Suprapubic skin (tissue), 4 donors: ENCODE results near the gene GNB1L. TPM values are rescaled to one million over a fixed set of nuclear protein-coding genes. Genes with fewer than 3 reads are reported as not detected.
"Not testable (repeated sequence)": the region's sequence is repeated elsewhere in the genome, so short reads cannot be mapped to it uniquely, and the experiment has no call there.

Source experiments
- DNase-seq, 2 donors: peaks; one replicate each; pipeline ENCODE4 v3.0.0-alpha.2; 2019; ENCODE audit warnings: low spot score in 2 of 2
- H3K27ac ChIP-seq: fragments of 200-600 bp; sonication (generic); one replicate; pipeline ENCODE4 v1.5.1; 2019
- H3K27me3 ChIP-seq: fragments of 200-600 bp; sonication (generic); one replicate; pipeline ENCODE4 v1.5.1; 2019
- H3K36me3 ChIP-seq: fragments of 200-600 bp; sonication (generic); one replicate; pipeline ENCODE4 v1.5.1; 2019
- H3K4me1 ChIP-seq: fragments of 200-600 bp; sonication (generic); one replicate; pipeline ENCODE4 v1.5.1; 2019
- H3K4me3 ChIP-seq: fragments of 200-600 bp; sonication (generic); one replicate; pipeline ENCODE4 v1.5.1; 2019; ENCODE audit warnings: mild to moderate bottlenecking
- H3K9me3 ChIP-seq: fragments of 200-600 bp; sonication (generic); one replicate; pipeline ENCODE4 v1.5.1; 2019
- EP300 ChIP-seq: sonication (generic); formaldehyde crosslinking; IDR thresholded peaks from one replicate; pipeline ENCODE4 v1.6.1; 2017; ENCODE audit warnings: antibody characterized with exemption
- POLR2A ChIP-seq, 2 donors: fragments of 450-650 bp; IDR thresholded peaks; one replicate each; pipeline ENCODE4 v1.6.1; 2017; ENCODE audit warnings: antibody characterized with exemption in 2 of 2, mild to moderate bottlenecking in 2 of 2, moderate library complexity in 2 of 2
- POLR2AphosphoS5 ChIP-seq, 3 donors: sonication (generic); formaldehyde crosslinking; IDR thresholded peaks; one replicate each; pipeline ENCODE4 v1.6.1; 2017; ENCODE audit warnings: antibody characterized with exemption in 3 of 3
- WGBS: methylation state at CpG from one replicate; pipeline ENCODE4 v1.1.5; 2018; 5-methylcytosine and 5-hydroxymethylcytosine counted together
- total RNA-seq, 4 donors: library from RNA; depleted of rRNA; stranded (reverse); fragments of >200 nt; gene quantifications; one replicate each; pipeline ENCODE4 v1.1.0, GENCODE V29; 2016
- TF ChIP-seq, protein P1 (sequence below), 2 donors: fragments of 200-600 bp in 1 of 2; fragments of 450-650 bp in 1 of 2; sonication (generic) in 1 of 2; IDR thresholded peaks; one replicate each; pipeline ENCODE4 v1.5.1; 2016 to 2019; ENCODE audit warnings: antibody characterized with exemption in 2 of 2, mild to moderate bottlenecking in 1 of 2, moderate library complexity in 1 of 2

GNB1L gene
- total RNA-seq, 4 donors from 2014 or later = 6.3 to 14.6 (median 10.9) TPM

DNA sequence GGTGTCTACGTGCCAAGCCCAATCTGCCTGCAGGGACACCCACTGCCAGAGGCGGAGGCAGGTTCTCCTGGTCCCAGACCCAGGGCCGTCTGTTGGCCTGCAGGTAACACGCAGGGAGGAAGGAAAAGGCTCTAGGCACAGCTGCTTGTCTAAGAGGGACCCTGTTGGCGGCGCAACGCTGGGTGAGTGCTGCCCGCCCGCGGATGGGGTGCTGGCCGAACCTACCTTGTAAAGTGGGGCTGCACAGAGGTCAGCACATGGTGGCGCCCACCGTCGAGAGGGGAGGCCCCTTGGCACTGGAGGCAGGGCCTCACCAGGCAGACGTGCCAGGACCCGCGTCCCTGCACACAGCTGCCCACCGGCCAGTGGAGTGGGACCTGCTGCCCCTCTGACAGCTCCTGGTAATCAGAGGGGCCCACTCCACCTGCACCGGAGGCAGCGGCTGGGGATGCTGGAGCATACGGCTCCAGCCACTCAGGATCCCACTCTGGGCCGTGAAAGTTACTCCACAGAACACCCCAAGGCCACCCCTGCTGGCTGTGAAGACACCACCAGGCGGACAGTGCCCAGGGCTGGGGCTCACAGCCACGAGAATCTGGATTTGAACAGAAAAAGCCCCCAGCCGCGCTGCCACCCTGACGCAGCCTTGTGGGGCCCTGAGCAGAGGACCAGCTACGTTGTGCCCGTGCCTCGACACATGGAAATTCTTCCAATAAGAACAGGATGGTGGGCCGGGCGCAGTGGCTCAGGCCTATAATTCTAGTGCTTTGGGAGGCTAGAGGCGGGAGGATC, 70.1 kb downstream of the GNB1L start:
- Histone ChIP-seq H3K4me3 (no peak overlapping the region), H3K9me3 (no peaks in the 10 kb centered on the region), H3K27ac (no peak overlapping the region), H3K36me3 (peaks cover 23% of the 10 kb centered on the region), H3K27me3 (no peaks in the 10 kb centered on the region), H3K4me1 (no peaks in the 10 kb centered on the region)
- WGBS = 95% methylated on average over 14 of the region's 33 CpGs
- DNase-seq = no peak
- no peak for TF ChIP-seq POLR2A (IDR thresholded peaks at IDR 0.05)
- TF ChIP-seq POLR2AphosphoS5 (IDR thresholded peaks at IDR 0.05) = no peak
- TF ChIP-seq, protein P1, sequence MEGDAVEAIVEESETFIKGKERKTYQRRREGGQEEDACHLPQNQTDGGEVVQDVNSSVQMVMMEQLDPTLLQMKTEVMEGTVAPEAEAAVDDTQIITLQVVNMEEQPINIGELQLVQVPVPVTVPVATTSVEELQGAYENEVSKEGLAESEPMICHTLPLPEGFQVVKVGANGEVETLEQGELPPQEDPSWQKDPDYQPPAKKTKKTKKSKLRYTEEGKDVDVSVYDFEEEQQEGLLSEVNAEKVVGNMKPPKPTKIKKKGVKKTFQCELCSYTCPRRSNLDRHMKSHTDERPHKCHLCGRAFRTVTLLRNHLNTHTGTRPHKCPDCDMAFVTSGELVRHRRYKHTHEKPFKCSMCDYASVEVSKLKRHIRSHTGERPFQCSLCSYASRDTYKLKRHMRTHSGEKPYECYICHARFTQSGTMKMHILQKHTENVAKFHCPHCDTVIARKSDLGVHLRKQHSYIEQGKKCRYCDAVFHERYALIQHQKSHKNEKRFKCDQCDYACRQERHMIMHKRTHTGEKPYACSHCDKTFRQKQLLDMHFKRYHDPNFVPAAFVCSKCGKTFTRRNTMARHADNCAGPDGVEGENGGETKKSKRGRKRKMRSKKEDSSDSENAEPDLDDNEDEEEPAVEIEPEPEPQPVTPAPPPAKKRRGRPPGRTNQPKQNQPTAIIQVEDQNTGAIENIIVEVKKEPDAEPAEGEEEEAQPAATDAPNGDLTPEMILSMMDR (IDR thresholded peaks at IDR 0.05) = no peak
- TF ChIP-seq EP300 = no peak

DNA sequence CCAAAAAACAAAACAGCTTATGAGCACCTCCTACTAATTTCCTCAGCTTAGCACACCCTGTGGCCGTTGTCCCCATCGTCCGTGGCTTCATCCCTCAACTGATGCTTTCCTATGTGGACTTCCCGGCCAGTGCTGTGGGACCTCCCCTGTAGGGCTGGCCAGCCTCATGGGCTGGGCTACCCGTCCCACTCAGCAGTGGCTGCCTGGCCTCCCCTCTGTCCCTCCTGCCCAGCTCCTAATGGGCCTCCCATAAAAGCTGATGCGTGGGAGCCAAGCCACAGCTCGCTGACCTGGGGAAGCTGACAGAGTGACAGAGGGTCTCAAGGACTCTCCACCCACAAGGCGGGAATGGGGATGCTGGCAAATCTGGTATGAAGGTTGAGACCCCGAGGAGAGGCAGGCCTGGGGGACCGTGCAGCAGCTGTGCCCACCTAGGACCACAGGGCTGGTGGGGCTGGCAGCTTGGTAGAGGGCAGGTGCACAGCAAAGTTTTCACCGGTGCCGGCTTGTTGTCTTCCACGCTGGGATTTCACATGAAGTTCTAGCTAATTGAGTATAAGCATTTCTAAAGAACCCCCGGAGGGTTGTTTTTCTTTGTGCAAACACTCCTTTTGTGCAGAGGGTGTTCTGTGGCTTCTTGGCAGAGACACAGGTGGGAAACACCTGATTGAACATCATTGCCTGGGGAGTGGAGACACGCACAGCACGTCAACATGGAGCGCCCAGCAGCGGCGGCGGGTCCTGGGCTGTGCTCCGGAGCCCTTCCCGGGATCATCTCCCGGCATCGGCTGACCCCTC, 70.9 kb downstream of the GNB1L start:
- no peaks in the 10 kb centered on the region for H3K4me1 ChIP-seq
- no peaks in the 10 kb centered on the region for H3K9me3 ChIP-seq
- TF ChIP-seq EP300 = no peak
- TF ChIP-seq POLR2AphosphoS5 (IDR thresholded peaks at IDR 0.05) = no peak
- no peak for TF ChIP-seq POLR2A (IDR thresholded peaks at IDR 0.05)
- TF ChIP-seq, protein P1 (IDR thresholded peaks at IDR 0.05) = no peak
- DNase-seq = no peak
- H3K27ac ChIP-seq = no peak overlapping the region
- H3K4me3 ChIP-seq = no peak overlapping the region
- H3K27me3 ChIP-seq = no peaks in the 10 kb centered on the region
- peaks cover 20% of the 10 kb centered on the region for H3K36me3 ChIP-seq
- WGBS = 82% methylated on average over 19 of the region's 24 CpGs

DNA sequence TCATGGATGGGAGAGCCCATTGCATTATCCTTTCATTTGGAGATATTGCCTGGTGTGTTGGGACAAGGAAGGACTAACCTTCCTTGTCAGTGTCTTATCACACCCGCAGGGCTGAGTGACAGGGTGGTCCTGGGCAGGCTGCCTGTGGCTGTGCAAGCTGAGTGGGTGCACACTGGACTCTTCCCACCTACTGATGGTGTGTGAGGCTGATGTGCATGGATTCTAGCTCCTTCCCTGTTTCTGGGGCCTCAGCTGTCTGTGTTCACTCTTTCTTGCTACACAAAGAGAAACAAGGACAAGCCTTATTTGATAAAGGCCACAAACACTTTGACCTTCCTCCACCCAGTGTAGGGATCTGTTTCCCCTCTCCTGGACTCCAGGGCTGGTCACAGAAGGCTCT, 72.1 kb downstream of the GNB1L start:
- Histone ChIP-seq H3K36me3 (peaks cover 10% of the 10 kb centered on the region), H3K4me1 (no peaks in the 10 kb centered on the region), H3K9me3 (no peaks in the 10 kb centered on the region), H3K27me3 (no peaks in the 10 kb centered on the region), H3K27ac (no peak overlapping the region), H3K4me3 (no peak overlapping the region)
- TF ChIP-seq EP300 (no peak), POLR2AphosphoS5 (IDR thresholded peaks at IDR 0.05) (no peak), POLR2A (IDR thresholded peaks at IDR 0.05) (no peak)
- TF ChIP-seq, protein P1 (IDR thresholded peaks at IDR 0.05) = no peak
- DNase-seq = no peak
- 94% methylated on average over 1 of the region's 1 CpG for WGBS

DNA sequence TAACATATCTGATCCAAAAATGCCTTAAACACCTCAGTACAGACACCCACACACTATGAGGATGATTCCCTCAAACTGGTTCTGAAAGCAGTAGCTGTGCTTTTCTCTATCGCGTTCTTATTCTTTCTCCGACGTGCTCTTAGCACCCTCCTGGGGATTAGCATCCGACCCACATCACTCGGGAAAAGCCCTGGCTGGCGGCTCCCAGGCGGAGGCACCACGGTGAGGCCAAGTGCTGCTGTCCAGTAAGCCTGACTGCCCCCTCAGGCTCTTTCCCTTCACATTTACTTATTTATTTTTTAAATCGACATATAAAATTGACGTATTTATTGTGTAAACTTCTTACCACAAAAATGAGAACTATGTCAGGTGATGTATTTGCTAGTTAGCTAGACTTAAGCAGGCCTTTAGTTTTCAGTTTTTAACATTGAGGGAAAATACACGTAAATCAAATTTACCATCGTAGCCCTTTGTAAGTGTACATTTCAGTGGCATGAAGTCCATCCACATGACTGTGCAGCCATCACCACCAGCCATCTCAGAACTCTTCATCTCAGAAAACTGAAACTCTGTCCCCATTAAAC, 74.9 kb downstream of the GNB1L start:
- no peaks in the 10 kb centered on the region for H3K27me3 ChIP-seq
- H3K4me3 ChIP-seq = no peak overlapping the region
- TF ChIP-seq POLR2AphosphoS5 (IDR thresholded peaks at IDR 0.05) (no peak), EP300 (no peak), POLR2A (IDR thresholded peaks at IDR 0.05) (no peak)
- TF ChIP-seq, protein P1 (IDR thresholded peaks at IDR 0.05) = no peak
- no peak for DNase-seq
- H3K36me3 ChIP-seq = peaks cover 7% of the 10 kb centered on the region
- no peaks in the 10 kb centered on the region for H3K9me3 ChIP-seq
- 67% methylated on average over 13 of the region's 13 CpGs for WGBS
- peaks cover 7% of the 10 kb centered on the region for H3K4me1 ChIP-seq
- no peak overlapping the region for H3K27ac ChIP-seq

DNA sequence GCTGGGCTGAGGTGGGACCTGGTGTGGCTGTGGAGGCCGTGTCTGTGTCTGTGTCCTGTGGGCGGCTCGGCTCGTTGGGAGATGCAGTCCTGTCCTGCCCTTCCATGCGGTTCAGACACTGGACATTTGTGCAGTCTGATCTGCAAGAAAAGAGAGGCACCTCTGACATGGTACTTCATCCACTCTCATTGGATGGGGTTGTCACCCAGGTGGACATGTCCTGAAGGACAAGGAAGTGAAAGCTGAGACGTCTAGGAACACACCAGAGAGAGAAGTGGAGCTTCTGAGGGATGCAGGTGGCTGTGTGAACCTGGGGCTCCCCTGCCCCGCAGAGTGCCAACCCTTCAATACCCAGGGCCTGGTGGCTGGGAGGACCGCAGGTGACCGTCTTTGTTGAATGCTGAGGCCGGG, 75.7 kb downstream of the GNB1L start:
- Histone ChIP-seq H3K36me3 (no peaks in the 10 kb centered on the region), H3K27ac (no peak overlapping the region), H3K27me3 (no peaks in the 10 kb centered on the region), H3K4me3 (no peak overlapping the region), H3K4me1 (peaks cover 8% of the 10 kb centered on the region), H3K9me3 (no peaks in the 10 kb centered on the region)
- WGBS = 86% methylated on average over 10 of the region's 10 CpGs
- TF ChIP-seq POLR2A (IDR thresholded peaks at IDR 0.05) (no peak), POLR2AphosphoS5 (IDR thresholded peaks at IDR 0.05) (no peak), EP300 (no peak)
- TF ChIP-seq, protein P1 (IDR thresholded peaks at IDR 0.05) = no peak
- no peak for DNase-seq

DNA sequence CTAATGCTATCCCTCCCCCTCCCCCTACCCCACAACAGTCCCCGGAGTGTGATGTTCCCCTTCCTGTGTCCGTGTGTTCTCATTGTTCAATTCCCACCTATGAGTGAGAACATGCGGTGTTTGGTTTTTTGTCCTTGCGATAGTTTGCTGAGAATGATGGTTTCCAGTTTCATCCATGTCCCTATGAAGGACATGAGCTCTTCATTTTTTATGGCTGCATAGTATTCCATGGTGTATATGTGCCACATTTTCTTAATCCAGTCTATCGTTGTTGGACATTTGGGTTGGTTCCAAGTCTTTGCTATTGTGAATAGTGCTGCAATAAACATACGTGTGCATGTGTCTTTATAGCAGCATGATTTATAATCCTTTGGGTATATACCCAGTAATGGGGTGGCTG, 77.5 kb downstream of the GNB1L start:
- H3K27me3 ChIP-seq, H3K36me3 ChIP-seq, H3K9me3 ChIP-seq, DNase-seq, H3K27ac ChIP-seq, H3K4me3 ChIP-seq: not testable (repeated sequence)
- WGBS = 91% methylated on average over 6 of the region's 6 CpGs
- peaks cover 17% of the 10 kb centered on the region for H3K4me1 ChIP-seq
